ENCODE data around the gene CIAO3.

DNA sequence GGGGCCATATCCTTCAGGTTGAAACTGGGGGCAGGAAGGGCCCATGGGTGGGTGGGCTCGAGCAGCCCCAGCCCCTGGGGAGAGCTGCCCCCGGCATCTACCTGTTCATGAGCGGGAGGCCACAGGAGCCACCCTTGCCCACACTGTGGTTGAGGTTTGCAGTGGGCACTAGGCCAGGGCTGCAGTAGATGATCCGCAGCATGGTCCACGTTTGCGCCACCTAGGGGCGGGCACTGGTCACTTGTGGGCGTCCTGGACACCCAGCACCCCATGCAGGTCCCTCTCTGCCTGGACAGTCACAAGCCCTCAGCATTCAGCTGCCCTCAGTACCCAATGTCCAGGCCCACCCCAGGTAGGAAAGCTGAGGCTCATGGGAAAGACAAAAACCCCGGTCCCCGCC, 54.8 kb downstream of the CIAO3 start:
- TF ChIP-seq TAF1 (IDR thresholded peaks at IDR 0.05; ENCODE audit: low read depth) (no peak), MXI1 (conservative IDR thresholded peaks at IDR 0.05; ENCODE audit: poor library complexity, severe bottlenecking) (no peak), POLR2AphosphoS5 (IDR thresholded peaks at IDR 0.05) (no peak)
